HepG2 (cell line): ENCODE measurements around the gene SLC17A3. TPM values are rescaled to one million over a fixed set of nuclear protein-coding genes. Genes with fewer than 3 reads are reported as not detected.

Experiments
- DPF2 ChIP-seq: sonication (generic); formaldehyde crosslinking; IDR thresholded peaks from 2 replicates; pipeline ENCODE4 v1.4.0; 2020; ENCODE audit warnings: mild to moderate bottlenecking, low read depth, missing genetic modification reagents, borderline replicate concordance
- FOXA3 ChIP-seq: IDR thresholded peaks from 2 replicates; pipeline ENCODE4 v1.6.1; 2016; ENCODE audit warnings: missing genetic modification reagents, missing compliant biosample characterization
- FOXJ3 ChIP-seq: sonication (generic); formaldehyde crosslinking; IDR thresholded peaks from 2 replicates; pipeline ENCODE4 v1.4.0; 2020; ENCODE audit warnings: missing genetic modification reagents, mild to moderate bottlenecking, borderline replicate concordance
- GFI1 ChIP-seq: sonication (generic); formaldehyde crosslinking; IDR thresholded peaks from 2 replicates; pipeline ENCODE4 v1.5.0; 2020; ENCODE audit warnings: missing genetic modification reagents, mild to moderate bottlenecking, borderline replicate concordance
- HOMEZ ChIP-seq: IDR thresholded peaks from 2 replicates; pipeline ENCODE4 v1.6.1; 2016; ENCODE audit warnings: low read depth
- MAFK ChIP-seq, 2 experiments: IDR thresholded peaks in 1 of 2; conservative IDR thresholded peaks in 1 of 2; 2 replicates each; pipeline ENCODE4 v1.6.1; 2011; ENCODE audit warnings: improper control_type of control experiment in 2 of 2, low read length in 2 of 2
- MEF2D ChIP-seq: sonication (generic); formaldehyde crosslinking; IDR thresholded peaks from 2 replicates; pipeline ENCODE4 v1.5.1; 2020; ENCODE audit warnings: mild to moderate bottlenecking, missing genetic modification reagents
- NFIC ChIP-seq: IDR thresholded peaks from 2 replicates; pipeline ENCODE4 v1.6.1; 2012; ENCODE audit warnings: mild to moderate bottlenecking, low read length, inconsistent platforms
- TAF1 ChIP-seq: sonication (generic); formaldehyde crosslinking; IDR thresholded peaks from 2 replicates; pipeline ENCODE4 v1.4.0; 2020; ENCODE audit warnings: missing genetic modification reagents
- ZNF362 ChIP-seq: sonication (generic); formaldehyde crosslinking; IDR thresholded peaks from 2 replicates; pipeline ENCODE4 v1.4.0; 2020; ENCODE audit warnings: missing genetic modification reagents, mild to moderate bottlenecking, borderline replicate concordance
- ZNF503 ChIP-seq: sonication (generic); formaldehyde crosslinking; IDR thresholded peaks from 2 replicates; pipeline ENCODE4 v1.4.0; 2020; ENCODE audit warnings: missing genetic modification reagents
- polyA plus RNA-seq, 8 experiments: library from polyadenylated mRNA; depleted of rRNA in 3 of 8; stranded (reverse) in 7 of 8; unstranded in 1 of 8; fragments of >200 nt; fragmentation: Illumina TruSeq in 4 of 8; extraction: Trizol in 4 of 8; gene quantifications; 2 replicates each; pipeline versions ENCODE4 v1.2.1 to v1.2.3, GENCODE V29; 2011 to 2016; ENCODE audit warnings: low read depth in 4 of 8, missing spikeins in 1 of 8, mixed read lengths in 1 of 8; ENCODE audit not compliant: insufficient read depth in 1 of 8
- total RNA-seq, 5 experiments: library from RNA; depleted of rRNA; stranded (reverse); fragments of >200 nt; fragmentation: Illumina TruSeq; extraction: Trizol; gene quantifications; 2 replicates each; pipeline ENCODE4 v1.2.3, GENCODE V29; 2016; ENCODE audit warnings: low read depth in 1 of 5

The SLC17A3 gene
- total and polyA plus RNA-seq, 2 of the 13 experiments (the other 11 are each of a cell fraction or from before 2014, with no cell fraction given), result 0.09 to 0.11 TPM

GRCh38 chr6:25863360-25863759 is 10.7 kb downstream of the SLC17A3 start (continued):
- TF ChIP-seq ZNF503 (CRISPR knock-in tag) (0 out of 2 replicates have a peak, but pooled peaks have one; percentile 42), ZNF362 (peak; percentile 81), TAF1 (CRISPR knock-in tag) (no peak), FOXJ3 (peak; percentile 62; the same call in 1 of the 2 replicates), HOMEZ (CRISPR knock-in tag) (peak; percentile 44; the same call in 1 of the 2 replicates), DPF2 (CRISPR knock-in tag) (0 out of 2 replicates have a peak, but pooled peaks have one; percentile 26), MAFK (conservative IDR thresholded peaks at IDR 0.05 in 1 of 2, IDR thresholded peaks at IDR 0.05 in 1 of 2; ENCODE audit: low read length in 2 of 2) (no peak), FOXA3 (CRISPR knock-in tag) (peak; percentile 73), MEF2D (0 out of 2 replicates have a peak, but pooled peaks have one; percentile 56), GFI1 (CRISPR knock-in tag) (0 out of 2 replicates have a peak, but pooled peaks have one; percentile 30), NFIC (peak; percentile 69)
